SK-N-SH treated with all-trans-retinoic acid at 6 μM for 48 hours (cell line): ENCODE data around the gene REPIN1.

ENCODE experiments used
- ATAC-seq: fragments of 200-7000 bp; cut with Tn5 transposase; 3 replicates; pipeline ENCODE4 v1.9.1; 2020; ENCODE audit warnings: mild to moderate bottlenecking, moderate library complexity
- ARNTL ChIP-seq: fragments of 450-650 bp; formaldehyde crosslinking; IDR thresholded peaks from 2 replicates; pipeline ENCODE4 v1.5.0; 2020; ENCODE audit warnings: low read depth, mild to moderate bottlenecking, moderate library complexity, borderline replicate concordance
- CREB5 ChIP-seq: fragments of 250-450 bp; sonication (Bioruptor Pico); IDR thresholded peaks from 2 replicates; pipeline ENCODE4 v1.5.1; 2020; ENCODE audit warnings: low read depth, mild to moderate bottlenecking, moderate library complexity
- CSRNP3 ChIP-seq: fragments of 250-450 bp; sonication (Bioruptor Pico); IDR thresholded peaks from 2 replicates; pipeline ENCODE4 v1.5.1; 2021; ENCODE audit warnings: mild to moderate bottlenecking, moderate library complexity
- ESRRG ChIP-seq: fragments of 250-450 bp; sonication (Bioruptor Pico); IDR thresholded peaks from 2 replicates; pipeline ENCODE4 v1.6.1; 2021; ENCODE audit warnings: mild to moderate bottlenecking
- GLIS3 ChIP-seq: fragments of 250-450 bp; sonication (Bioruptor Pico); IDR thresholded peaks from 2 replicates; pipeline ENCODE4 v1.5.0; 2020; ENCODE audit warnings: mild to moderate bottlenecking, moderate library complexity
- ISL1 ChIP-seq: fragments of 250-450 bp; sonication (Bioruptor Pico); IDR thresholded peaks from 2 replicates; pipeline ENCODE4 v2.1.2; 2022; ENCODE audit warnings: mild to moderate bottlenecking, moderate library complexity
- OSR1 ChIP-seq: fragments of 250-450 bp; sonication (Bioruptor Pico); IDR thresholded peaks from 2 replicates; pipeline ENCODE4 v1.8.0; 2022; ENCODE audit warnings: moderate library complexity, mild to moderate bottlenecking, inconsistent platforms
- PPARA ChIP-seq: fragments of 250-450 bp; sonication (Bioruptor Pico); IDR thresholded peaks from 2 replicates; pipeline ENCODE4 v1.5.0; 2020; ENCODE audit warnings: mild to moderate bottlenecking, borderline replicate concordance
- RARB ChIP-seq: fragments of 250-450 bp; sonication (Bioruptor Pico); IDR thresholded peaks from 2 replicates; pipeline ENCODE4 v1.8.0; 2021; ENCODE audit warnings: mild to moderate bottlenecking, moderate library complexity
- TCF4 ChIP-seq: fragments of 250-450 bp; sonication (Bioruptor Pico); IDR thresholded peaks from 2 replicates; pipeline ENCODE4 v1.8.0; 2021; ENCODE audit warnings: mild to moderate bottlenecking, moderate library complexity, borderline replicate concordance
- TOX ChIP-seq: fragments of 250-450 bp; sonication (Bioruptor Pico); IDR thresholded peaks from 2 replicates; pipeline ENCODE4 v1.8.0; 2021; ENCODE audit warnings: mild to moderate bottlenecking, moderate library complexity, borderline replicate concordance
- ZC3H10 ChIP-seq: fragments of 250-450 bp; sonication (Bioruptor Pico); IDR thresholded peaks from 2 replicates; pipeline ENCODE4 v1.5.1; 2021; ENCODE audit warnings: mild to moderate bottlenecking, moderate library complexity
- ZFP3 ChIP-seq: fragments of 250-450 bp; sonication (Bioruptor Pico); IDR thresholded peaks from 2 replicates; pipeline ENCODE4 v1.5.0; 2020; ENCODE audit warnings: mild to moderate bottlenecking, moderate library complexity
- ZFP30 ChIP-seq: fragments of 450-650 bp; formaldehyde crosslinking; IDR thresholded peaks from 2 replicates; pipeline ENCODE4 v1.5.0; 2022; ENCODE audit warnings: mild to moderate bottlenecking, moderate library complexity
- ZNF565 ChIP-seq: fragments of 450-650 bp; formaldehyde crosslinking; conservative IDR thresholded peaks from 2 replicates; pipeline ENCODE4 v1.5.0; 2020; ENCODE audit warnings: low read depth, mild to moderate bottlenecking, moderate library complexity
- ZNF70 ChIP-seq: fragments of 450-650 bp; formaldehyde crosslinking; IDR thresholded peaks from 2 replicates; pipeline ENCODE4 v1.5.0; 2020; ENCODE audit warnings: mild to moderate bottlenecking, moderate library complexity
- ZNF8 ChIP-seq: fragments of 450-650 bp; formaldehyde crosslinking; IDR thresholded peaks from 2 replicates; pipeline ENCODE4 v1.5.0; 2020; ENCODE audit warnings: mild to moderate bottlenecking, moderate library complexity
- TF ChIP-seq, protein P1 (sequence below): fragments of 250-450 bp; sonication (Bioruptor Pico); IDR thresholded peaks from 2 replicates; pipeline ENCODE4 v1.8.0; 2020; ENCODE audit warnings: mild to moderate bottlenecking, moderate library complexity, borderline replicate concordance
- TF ChIP-seq, protein P2 (sequence below): fragments of 250-450 bp; sonication (Bioruptor Pico); IDR thresholded peaks from 2 replicates; pipeline ENCODE4 v1.5.0; 2020; ENCODE audit warnings: mild to moderate bottlenecking, moderate library complexity
- TF ChIP-seq, protein P3 (sequence below): fragments of 250-450 bp; sonication (Bioruptor Pico); IDR thresholded peaks from 2 replicates; pipeline ENCODE4 v1.8.0; 2021; ENCODE audit warnings: low read depth, mild to moderate bottlenecking, moderate library complexity, borderline replicate concordance

REPIN1 gene

GRCh38 chr7:150325110-150325611, 43.5 kb upstream of the REPIN1 start:
- ATAC-seq = no peak
- TF ChIP-seq ISL1 = no peak
- TF ChIP-seq ARNTL (CRISPR knock-in tag) = no peak
- TF ChIP-seq ZFP30 (CRISPR knock-in tag) = no peak
- TF ChIP-seq ZNF565 (CRISPR knock-in tag) = no peak
- no peak for TF ChIP-seq ZNF70 (CRISPR knock-in tag)
- TF ChIP-seq, protein P1, sequence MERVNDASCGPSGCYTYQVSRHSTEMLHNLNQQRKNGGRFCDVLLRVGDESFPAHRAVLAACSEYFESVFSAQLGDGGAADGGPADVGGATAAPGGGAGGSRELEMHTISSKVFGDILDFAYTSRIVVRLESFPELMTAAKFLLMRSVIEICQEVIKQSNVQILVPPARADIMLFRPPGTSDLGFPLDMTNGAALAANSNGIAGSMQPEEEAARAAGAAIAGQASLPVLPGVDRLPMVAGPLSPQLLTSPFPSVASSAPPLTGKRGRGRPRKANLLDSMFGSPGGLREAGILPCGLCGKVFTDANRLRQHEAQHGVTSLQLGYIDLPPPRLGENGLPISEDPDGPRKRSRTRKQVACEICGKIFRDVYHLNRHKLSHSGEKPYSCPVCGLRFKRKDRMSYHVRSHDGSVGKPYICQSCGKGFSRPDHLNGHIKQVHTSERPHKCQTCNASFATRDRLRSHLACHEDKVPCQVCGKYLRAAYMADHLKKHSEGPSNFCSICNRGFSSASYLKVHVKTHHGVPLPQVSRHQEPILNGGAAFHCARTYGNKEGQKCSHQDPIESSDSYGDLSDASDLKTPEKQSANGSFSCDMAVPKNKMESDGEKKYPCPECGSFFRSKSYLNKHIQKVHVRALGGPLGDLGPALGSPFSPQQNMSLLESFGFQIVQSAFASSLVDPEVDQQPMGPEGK (CRISPR knock-in tag) = no peak
- TF ChIP-seq CREB5 = no peak
- no peak for TF ChIP-seq TCF4 (CRISPR knock-in tag)
- TF ChIP-seq, protein P2, sequence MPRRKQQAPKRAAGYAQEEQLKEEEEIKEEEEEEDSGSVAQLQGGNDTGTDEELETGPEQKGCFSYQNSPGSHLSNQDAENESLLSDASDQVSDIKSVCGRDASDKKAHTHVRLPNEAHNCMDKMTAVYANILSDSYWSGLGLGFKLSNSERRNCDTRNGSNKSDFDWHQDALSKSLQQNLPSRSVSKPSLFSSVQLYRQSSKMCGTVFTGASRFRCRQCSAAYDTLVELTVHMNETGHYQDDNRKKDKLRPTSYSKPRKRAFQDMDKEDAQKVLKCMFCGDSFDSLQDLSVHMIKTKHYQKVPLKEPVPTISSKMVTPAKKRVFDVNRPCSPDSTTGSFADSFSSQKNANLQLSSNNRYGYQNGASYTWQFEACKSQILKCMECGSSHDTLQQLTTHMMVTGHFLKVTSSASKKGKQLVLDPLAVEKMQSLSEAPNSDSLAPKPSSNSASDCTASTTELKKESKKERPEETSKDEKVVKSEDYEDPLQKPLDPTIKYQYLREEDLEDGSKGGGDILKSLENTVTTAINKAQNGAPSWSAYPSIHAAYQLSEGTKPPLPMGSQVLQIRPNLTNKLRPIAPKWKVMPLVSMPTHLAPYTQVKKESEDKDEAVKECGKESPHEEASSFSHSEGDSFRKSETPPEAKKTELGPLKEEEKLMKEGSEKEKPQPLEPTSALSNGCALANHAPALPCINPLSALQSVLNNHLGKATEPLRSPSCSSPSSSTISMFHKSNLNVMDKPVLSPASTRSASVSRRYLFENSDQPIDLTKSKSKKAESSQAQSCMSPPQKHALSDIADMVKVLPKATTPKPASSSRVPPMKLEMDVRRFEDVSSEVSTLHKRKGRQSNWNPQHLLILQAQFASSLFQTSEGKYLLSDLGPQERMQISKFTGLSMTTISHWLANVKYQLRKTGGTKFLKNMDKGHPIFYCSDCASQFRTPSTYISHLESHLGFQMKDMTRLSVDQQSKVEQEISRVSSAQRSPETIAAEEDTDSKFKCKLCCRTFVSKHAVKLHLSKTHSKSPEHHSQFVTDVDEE (CRISPR knock-in tag) = no peak
- no peak for TF ChIP-seq ZC3H10 (CRISPR knock-in tag)
- TF ChIP-seq GLIS3 (CRISPR knock-in tag) = no peak
- TF ChIP-seq ZFP3 (CRISPR knock-in tag) = no peak
- TF ChIP-seq, protein P3, sequence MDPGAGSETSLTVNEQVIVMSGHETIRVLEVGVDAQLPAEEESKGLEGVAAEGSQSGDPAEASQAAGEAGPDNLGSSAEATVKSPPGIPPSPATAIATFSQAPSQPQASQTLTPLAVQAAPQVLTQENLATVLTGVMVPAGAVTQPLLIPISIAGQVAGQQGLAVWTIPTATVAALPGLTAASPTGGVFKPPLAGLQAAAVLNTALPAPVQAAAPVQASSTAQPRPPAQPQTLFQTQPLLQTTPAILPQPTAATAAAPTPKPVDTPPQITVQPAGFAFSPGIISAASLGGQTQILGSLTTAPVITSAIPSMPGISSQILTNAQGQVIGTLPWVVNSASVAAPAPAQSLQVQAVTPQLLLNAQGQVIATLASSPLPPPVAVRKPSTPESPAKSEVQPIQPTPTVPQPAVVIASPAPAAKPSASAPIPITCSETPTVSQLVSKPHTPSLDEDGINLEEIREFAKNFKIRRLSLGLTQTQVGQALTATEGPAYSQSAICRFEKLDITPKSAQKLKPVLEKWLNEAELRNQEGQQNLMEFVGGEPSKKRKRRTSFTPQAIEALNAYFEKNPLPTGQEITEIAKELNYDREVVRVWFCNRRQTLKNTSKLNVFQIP = no peak
- TF ChIP-seq CSRNP3 (CRISPR knock-in tag) = no peak
- TF ChIP-seq ESRRG (CRISPR knock-in tag) = no peak
- no peak for TF ChIP-seq ZNF8 (CRISPR knock-in tag)

DNA sequence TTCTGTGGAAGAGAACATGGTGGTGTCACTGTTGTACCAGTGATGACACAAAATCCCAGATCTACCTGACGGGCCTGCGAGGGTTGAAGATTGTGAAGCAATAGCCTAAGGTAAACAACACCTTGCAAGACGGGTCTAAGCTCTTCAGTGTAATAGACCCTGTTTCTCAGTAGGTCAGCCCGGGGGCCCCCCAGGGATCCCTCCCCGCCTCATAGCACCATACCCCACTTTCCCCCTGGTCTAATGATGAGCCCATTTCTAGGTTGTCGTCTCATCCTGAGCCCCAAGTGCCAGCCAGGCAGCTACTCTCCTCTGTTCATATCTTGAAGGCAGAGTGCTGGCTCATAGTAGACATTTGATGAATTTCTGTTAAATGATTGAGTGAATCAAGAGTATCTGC, 42.7 kb upstream of the REPIN1 start:
- ATAC-seq = no peak
- TF ChIP-seq ZNF70 (CRISPR knock-in tag) (no peak), ESRRG (CRISPR knock-in tag) (no peak), ZFP30 (CRISPR knock-in tag) (no peak), ZNF8 (CRISPR knock-in tag) (no peak), PPARA (no peak), TCF4 (CRISPR knock-in tag) (no peak), GLIS3 (CRISPR knock-in tag) (no peak), CSRNP3 (CRISPR knock-in tag) (no peak), OSR1 (no peak), ISL1 (no peak), ZFP3 (CRISPR knock-in tag) (no peak), CREB5 (no peak), TOX (CRISPR knock-in tag) (no peak), RARB (no peak), ZNF565 (CRISPR knock-in tag) (no peak)
- TF ChIP-seq, protein P1 (CRISPR knock-in tag) = no peak
